ENCODE measurements around the gene MS4A18.

Gene MS4A18

GRCh38 chr11:60769811-60770210, 45.3 kb downstream of the MS4A18 start:
- Histone ChIP-seq H3F3A (ENCODE audit: insufficient read depth, low read length) (no peaks in the 10 kb centered on the region), H4K20me1 (ENCODE audit: insufficient read depth, low read length) (no peaks in the 10 kb centered on the region), H3K36me3 (ENCODE audit: insufficient read depth, low read length) (no peaks in the 10 kb centered on the region), H3K4me3 (ENCODE audit: low read depth, low read length, poor library complexity, severe bottlenecking) (no peak overlapping the region), H3K9me2 (ENCODE audit: low read depth, low read length) (no peaks in the 10 kb centered on the region), H3K4me2 (ENCODE audit: low read length) (no peak overlapping the region), H2AFZ (ENCODE audit: low read length) (no peak overlapping the region), H3K9ac (ENCODE audit: low read length) (no peak overlapping the region), H3K79me2 (ENCODE audit: insufficient read depth, low read length) (no peaks in the 10 kb centered on the region), H3K9me3 (ENCODE audit: low read length) (no peaks in the 10 kb centered on the region), H3K27ac (ENCODE audit: low read depth, low read length, poor library complexity, severe bottlenecking) (no peak overlapping the region), H3K27me3 (ENCODE audit: insufficient read depth, low read length) (peaks cover 9% of the 10 kb centered on the region; the same call in 1 of the 2 replicates), H3K4me1 (ENCODE audit: insufficient read depth, low read length, severe bottlenecking) (no peaks in the 10 kb centered on the region)
- no peak for TF ChIP-seq EZH2 (IDR thresholded peaks at IDR 0.05; ENCODE audit: borderline replicate concordance, low read length)
- no peak for TF ChIP-seq CTCF (IDR thresholded peaks at IDR 0.05; ENCODE audit: low read length)

- no peak for TF ChIP-seq CTCF (IDR thresholded peaks at IDR 0.05; ENCODE audit: low read length)
- TF ChIP-seq EZH2 (IDR thresholded peaks at IDR 0.05; ENCODE audit: borderline replicate concordance, low read length): no peak
Observed at GRCh38 chr11:60771146-60771545, 46.6 kb downstream of the MS4A18 start.

GRCh38 chr11:60771879-60772525, 47.5 kb downstream of the MS4A18 start:
- TF ChIP-seq CTCF (IDR thresholded peaks at IDR 0.05; ENCODE audit: low read length): no peak
- TF ChIP-seq EZH2 (IDR thresholded peaks at IDR 0.05; ENCODE audit: borderline replicate concordance, low read length): no peak
- H3K9me2 ChIP-seq (ENCODE audit: low read depth, low read length): no peaks in the 10 kb centered on the region
- no peaks in the 10 kb centered on the region for H3K36me3 ChIP-seq (ENCODE audit: insufficient read depth, low read length)
- peaks cover 11% of the 10 kb centered on the region for H3K27me3 ChIP-seq (ENCODE audit: insufficient read depth, low read length)
- H4K20me1 ChIP-seq (ENCODE audit: insufficient read depth, low read length): no peaks in the 10 kb centered on the region
- no peak overlapping the region for H3K4me3 ChIP-seq (ENCODE audit: low read depth, low read length, poor library complexity, severe bottlenecking)
- H3K4me2 ChIP-seq (ENCODE audit: low read length): no peak overlapping the region
- no peak overlapping the region for H3K9ac ChIP-seq (ENCODE audit: low read length)
- no peaks in the 10 kb centered on the region for H3F3A ChIP-seq (ENCODE audit: insufficient read depth, low read length)
- no peaks in the 10 kb centered on the region for H3K79me2 ChIP-seq (ENCODE audit: insufficient read depth, low read length)
- H3K27ac ChIP-seq (ENCODE audit: low read depth, low read length, poor library complexity, severe bottlenecking): no peak overlapping the region
- no peak overlapping the region for H2AFZ ChIP-seq (ENCODE audit: low read length)
- H3K4me1 ChIP-seq (ENCODE audit: insufficient read depth, low read length, severe bottlenecking): no peaks in the 10 kb centered on the region
- H3K9me3 ChIP-seq (ENCODE audit: low read length): no peaks in the 10 kb centered on the region

More at GRCh38 chr11:60771146-60771545, 46.6 kb downstream of the MS4A18 start:
- no peak overlapping the region for H3K4me3 ChIP-seq (ENCODE audit: low read depth, low read length, poor library complexity, severe bottlenecking)
- H3K36me3 ChIP-seq (ENCODE audit: insufficient read depth, low read length): no peaks in the 10 kb centered on the region
- H2AFZ ChIP-seq (ENCODE audit: low read length): no peak overlapping the region
- no peaks in the 10 kb centered on the region for H3K4me1 ChIP-seq (ENCODE audit: insufficient read depth, low read length, severe bottlenecking)
- H3K79me2 ChIP-seq (ENCODE audit: insufficient read depth, low read length): no peaks in the 10 kb centered on the region
- no peaks in the 10 kb centered on the region for H3K9me2 ChIP-seq (ENCODE audit: low read depth, low read length)
- no peaks in the 10 kb centered on the region for H4K20me1 ChIP-seq (ENCODE audit: insufficient read depth, low read length)
- no peak overlapping the region for H3K4me2 ChIP-seq (ENCODE audit: low read length)
- H3K27ac ChIP-seq (ENCODE audit: low read depth, low read length, poor library complexity, severe bottlenecking): no peak overlapping the region
- H3K9ac ChIP-seq (ENCODE audit: low read length): no peak overlapping the region
- H3K27me3 ChIP-seq (ENCODE audit: insufficient read depth, low read length): peaks cover 5% of the 10 kb centered on the region; the same call in 1 of the 2 replicates
- no peaks in the 10 kb centered on the region for H3K9me3 ChIP-seq (ENCODE audit: low read length)
- H3F3A ChIP-seq (ENCODE audit: insufficient read depth, low read length): no peaks in the 10 kb centered on the region

Measured in OCI-LY1 (cell line).